B cell (primary cell): ENCODE data around the gene EVI5L.

Experiments used
- CTCF ChIP-seq: fragments of 200-600 bp; IDR thresholded peaks from one replicate; pipeline ENCODE4 v1.8.0; 2022; ENCODE audit warnings: antibody characterized with exemption, mild to moderate bottlenecking
- EZH2 ChIP-seq: IDR thresholded peaks from 2 replicates; pipeline ENCODE4 v1.6.1; 2012; ENCODE audit warnings: borderline replicate concordance, low read depth, mild to moderate bottlenecking, moderate library complexity, low read length; ENCODE audit not compliant: insufficient read depth, poor library complexity, severe bottlenecking

GRCh38 chr19:7872306-7873204 is 42.5 kb downstream of the EVI5L start:
- TF ChIP-seq CTCF (no peak), EZH2 (no peak)
